ENCODE results near the gene C19orf38. TPM values are rescaled to one million over a fixed set of nuclear protein-coding genes. Genes with fewer than 3 reads are reported as not detected.
A peak's percentile ranks its signal among the peaks of the same experiment; 100 is the strongest.

The C19orf38 gene
- total and polyA plus RNA-seq, 9 of the 15 experiments (the other 6 are each of a cell fraction or from before 2014, with no cell fraction given), result 0.14 to 0.18 TPM; not detected in 7

DNA sequence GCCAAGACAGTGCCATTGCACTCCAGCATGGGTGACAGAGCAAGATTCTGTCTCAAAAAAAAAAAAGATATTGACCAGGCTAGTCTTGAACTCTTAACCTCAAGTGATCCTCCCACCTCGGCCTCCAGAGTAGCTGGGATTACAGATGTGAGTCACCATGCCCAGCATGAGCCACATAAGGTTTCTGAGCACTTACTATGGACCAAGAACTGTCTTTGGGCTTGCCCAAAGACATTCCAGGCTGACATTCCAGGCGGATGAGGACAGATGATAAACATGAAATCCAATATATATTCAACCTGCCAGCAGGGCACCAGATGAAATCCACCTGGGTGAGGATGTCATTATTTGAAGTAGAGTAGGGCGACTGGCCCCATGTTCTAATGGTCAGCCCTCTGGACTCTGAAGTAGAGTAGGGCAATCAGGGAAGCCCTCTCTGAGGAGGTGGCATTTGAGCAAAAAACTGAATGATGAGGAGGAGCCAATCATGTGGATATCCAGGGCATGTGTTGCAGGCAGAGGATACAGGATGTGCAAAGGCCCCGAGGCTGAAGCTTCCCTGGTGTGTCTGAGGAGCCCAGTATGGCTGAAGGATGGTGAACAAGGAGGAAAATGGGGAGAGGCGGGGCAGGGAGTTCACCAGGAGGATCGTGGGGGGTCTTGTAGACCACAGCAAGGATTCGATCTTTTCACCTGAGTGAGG, 4.0 kb downstream of the C19orf38 start (continued):
- TF ChIP-seq TEAD4 (IDR thresholded peaks at IDR 0.05; ENCODE audit: low read length) (no peak), TEAD4 (CRISPR knock-in tag; IDR thresholded peaks at IDR 0.05; ENCODE audit: borderline replicate concordance) (no peak), ZFPM2 (CRISPR knock-in tag; IDR thresholded peaks at IDR 0.05) (no peak), IFI16 (CRISPR knock-in tag; IDR thresholded peaks at IDR 0.05) (no peak)

DNA sequence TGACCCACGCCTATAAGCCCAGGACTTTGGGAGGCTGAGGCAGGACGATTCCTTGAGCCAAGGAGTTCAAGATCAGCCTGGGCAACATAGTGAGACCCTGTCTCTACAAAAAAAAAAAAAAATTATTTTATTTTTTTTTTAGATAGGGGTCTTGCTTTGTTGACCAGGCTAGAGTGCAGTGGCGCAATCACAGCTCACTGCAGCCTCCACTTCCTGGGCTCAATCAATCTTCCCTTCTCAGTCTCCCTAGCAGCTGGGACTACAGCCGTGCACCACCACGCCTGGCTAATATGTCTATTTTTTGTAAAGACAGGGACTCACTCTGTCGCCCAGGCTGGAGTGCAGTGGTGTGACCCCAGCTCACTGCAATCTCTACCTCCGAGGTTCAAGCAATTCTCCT, 4.7 kb downstream of the C19orf38 start:
- Histone ChIP-seq H3K27ac (ENCODE audit: extremely low read depth, low read depth, low read length) (no peak overlapping the region), H3K27me3 (ENCODE audit: control insufficient read depth in 2 of 2, insufficient read depth in 2 of 2, low read length in 2 of 2) (no peaks in the 10 kb centered on the region), H3K4me1 (replicated peaks in 1 of 2; ENCODE audit: control insufficient read depth in 2 of 2, insufficient read depth in 2 of 2, low read length in 2 of 2) (peaks cover 0 to 8% of the 10 kb centered on the region in 2 experiments; a peak in 1 of 5 replicates), H3K79me2 (ENCODE audit: control insufficient read depth, insufficient read depth, low read length) (no peaks in the 10 kb centered on the region), H3K9me1 (ENCODE audit: control insufficient read depth, insufficient read depth, low read length) (no peaks in the 10 kb centered on the region), H3K4me2 (ENCODE audit: insufficient read depth, low read length) (no peak overlapping the region), H3K9ac (ENCODE audit: insufficient read depth in 1 of 2, low read depth in 2 of 2, low read length in 2 of 2) (no peak overlapping the region), H3K9me3 (replicated peaks; ENCODE audit: control insufficient read depth, insufficient read depth, low read depth, low read length) (no peaks in the 10 kb centered on the region), H2AFZ (ENCODE audit: low read depth, low read length) (no peak overlapping the region), H3K36me3 (ENCODE audit: control insufficient read depth, insufficient read depth, low read length) (no peaks in the 10 kb centered on the region), H3K4me3 (no peak overlapping the region), H4K20me1 (replicated peaks; ENCODE audit: control insufficient read depth, insufficient read depth, low read length) (no peaks in the 10 kb centered on the region)
- in situ Hi-C loops (cut with MboI), result no loop called here
- no peak for FAIRE-seq
- WGBS (ENCODE audit: insufficient coverage, low coverage, missing lambda C conversion rate), result 34% methylated on average over 7 of the region's 7 CpGs
- intact Hi-C loops (cut with micrococcal nuclease), result no loop called here
- DNase-seq (ENCODE audit: extremely low read depth in 1 of 4, low spot score in 3 of 4), result no peak
- no TSS peak for BruUV-seq (replicated peaks)
- ChIA-PET POLR2A (interaction anchor here (0.9 to 1.1 kb wide), 2 partner anchors 13 to 32 kb away, joined by 3 to 4 read pairs; no protein-coding TSS in a partner anchor), CTCF (ENCODE audit: low intra/inter-chr PET ratio) (no interaction called here)
- ATAC-seq, result no peak
- no peak for TF ChIP-seq ETV6 (IDR thresholded peaks at IDR 0.05; ENCODE audit: borderline replicate concordance in 1 of 2, low read depth in 2 of 2, low read length in 1 of 2)
- no peak for TF ChIP-seq ETV6 (CRISPR knock-in tag; IDR thresholded peaks at IDR 0.05; ENCODE audit: borderline replicate concordance)
- no peak for TF ChIP-seq CHD4 (IDR thresholded peaks at IDR 0.05; ENCODE audit: insufficient read depth, insufficient replicate concordance, low read depth, low read length, poor library complexity, severe bottlenecking)
- no peak for TF ChIP-seq FOXK1 (CRISPR knock-in tag; IDR thresholded peaks at IDR 0.05; ENCODE audit: borderline replicate concordance)
- TF ChIP-seq ZNF121 (CRISPR knock-in tag; conservative IDR thresholded peaks at IDR 0.05), result peak; percentile 27
- TF ChIP-seq ATF1 (CRISPR knock-in tag; IDR thresholded peaks at IDR 0.05), result no peak
- no peak for TF ChIP-seq ATF1 (tag; IDR thresholded peaks at IDR 0.05)
- no peak for TF ChIP-seq KAT2B (IDR thresholded peaks at IDR 0.05; ENCODE audit: low read depth, low read length)
- TF ChIP-seq RBM34 (IDR thresholded peaks at IDR 0.05; ENCODE audit: borderline replicate concordance, insufficient read depth, low read length), result no peak
- TF ChIP-seq, protein P1, sequence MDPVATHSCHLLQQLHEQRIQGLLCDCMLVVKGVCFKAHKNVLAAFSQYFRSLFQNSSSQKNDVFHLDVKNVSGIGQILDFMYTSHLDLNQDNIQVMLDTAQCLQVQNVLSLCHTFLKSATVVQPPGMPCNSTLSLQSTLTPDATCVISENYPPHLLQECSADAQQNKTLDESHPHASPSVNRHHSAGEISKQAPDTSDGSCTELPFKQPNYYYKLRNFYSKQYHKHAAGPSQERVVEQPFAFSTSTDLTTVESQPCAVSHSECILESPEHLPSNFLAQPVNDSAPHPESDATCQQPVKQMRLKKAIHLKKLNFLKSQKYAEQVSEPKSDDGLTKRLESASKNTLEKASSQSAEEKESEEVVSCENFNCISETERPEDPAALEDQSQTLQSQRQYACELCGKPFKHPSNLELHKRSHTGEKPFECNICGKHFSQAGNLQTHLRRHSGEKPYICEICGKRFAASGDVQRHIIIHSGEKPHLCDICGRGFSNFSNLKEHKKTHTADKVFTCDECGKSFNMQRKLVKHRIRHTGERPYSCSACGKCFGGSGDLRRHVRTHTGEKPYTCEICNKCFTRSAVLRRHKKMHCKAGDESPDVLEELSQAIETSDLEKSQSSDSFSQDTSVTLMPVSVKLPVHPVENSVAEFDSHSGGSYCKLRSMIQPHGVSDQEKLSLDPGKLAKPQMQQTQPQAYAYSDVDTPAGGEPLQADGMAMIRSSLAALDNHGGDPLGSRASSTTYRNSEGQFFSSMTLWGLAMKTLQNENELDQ (CRISPR knock-in tag; IDR thresholded peaks at IDR 0.05; ENCODE audit: borderline replicate concordance), result no peak
- no peak for TF ChIP-seq NCOR1 (IDR thresholded peaks at IDR 0.05)
- TF ChIP-seq CC2D1A (IDR thresholded peaks at IDR 0.05), result no peak
- TF ChIP-seq CEBPB (tag; IDR thresholded peaks at IDR 0.05), result peak; percentile 73

Data from K562 (cell line).